H9 (cell line): ENCODE data around the gene ETV6. TPM values are rescaled to one million over a fixed set of nuclear protein-coding genes. Genes with fewer than 3 reads are reported as not detected.

Source experiments
- DNase-seq: peaks from one replicate; pipeline ENCODE4 v3.0.0-alpha.2; 2017
- H2AFZ ChIP-seq: one replicate; pipeline ENCODE4 v1.6.1; 2013; ENCODE audit warnings: mild to moderate bottlenecking, low read length, control low read depth, moderate library complexity
- H2AK5ac ChIP-seq: 2 replicates; pipeline ENCODE4 v1.6.1; 2013; ENCODE audit warnings: low read length, control low read depth, mixed read lengths; ENCODE audit not compliant: insufficient read length
- H2BK120ac ChIP-seq: one replicate; pipeline ENCODE4 v1.6.1; 2013; ENCODE audit warnings: low read depth, mild to moderate bottlenecking, low read length, control low read depth, inconsistent platforms; ENCODE audit not compliant: poor library complexity, severe bottlenecking
- H2BK12ac ChIP-seq: 2 replicates; pipeline ENCODE4 v1.6.1; 2013; ENCODE audit warnings: low read length, control low read depth, mixed read lengths, low read depth; ENCODE audit not compliant: insufficient read length
- H2BK15ac ChIP-seq: 2 replicates; pipeline ENCODE4 v1.6.1; 2013; ENCODE audit warnings: low read depth, low read length, control low read depth
- H2BK20ac ChIP-seq: one replicate; pipeline ENCODE4 v1.6.1; 2013; ENCODE audit warnings: low read depth, mild to moderate bottlenecking, low read length, control low read depth, inconsistent platforms; ENCODE audit not compliant: poor library complexity, severe bottlenecking
- H2BK5ac ChIP-seq: 2 replicates; pipeline ENCODE4 v1.6.1; 2013; ENCODE audit warnings: low read length, control low read depth, mixed read lengths; ENCODE audit not compliant: insufficient read length
- H3K14ac ChIP-seq: 2 replicates; pipeline ENCODE4 v1.6.1; 2013; ENCODE audit warnings: low read length, control low read depth; ENCODE audit not compliant: insufficient read depth
- H3K18ac ChIP-seq: 2 replicates; pipeline ENCODE4 v1.6.1; 2013; ENCODE audit warnings: low read depth, mild to moderate bottlenecking, mixed read lengths, low read length, control low read depth; ENCODE audit not compliant: insufficient read length
- H3K23ac ChIP-seq: 2 replicates; pipeline ENCODE4 v1.6.1; 2013; ENCODE audit warnings: low read length, control low read depth, mixed read lengths, low read depth; ENCODE audit not compliant: insufficient read length
- H3K23me2 ChIP-seq: 2 replicates; pipeline ENCODE4 v1.6.1; 2013; ENCODE audit warnings: low read depth, mild to moderate bottlenecking, mixed read lengths, low read length, control low read depth; ENCODE audit not compliant: insufficient read length, poor library complexity, severe bottlenecking
- H3K27ac ChIP-seq: 2 replicates; pipeline ENCODE4 v1.5.1; 2013; ENCODE audit warnings: low read length, control low read depth, mixed read lengths, low read depth; ENCODE audit not compliant: insufficient read length
- H3K27me3 ChIP-seq: 2 replicates; pipeline ENCODE4 v1.6.1; 2013; ENCODE audit warnings: low read length, control low read depth, inconsistent platforms; ENCODE audit not compliant: insufficient read depth
- H3K4ac ChIP-seq: 2 replicates; pipeline ENCODE4 v1.6.1; 2013; ENCODE audit warnings: low read depth, mild to moderate bottlenecking, control low read depth, inconsistent platforms, low read length, moderate library complexity
- H3K4me1 ChIP-seq: 2 replicates; pipeline ENCODE4 v1.6.1; 2013; ENCODE audit warnings: low read length, control low read depth, inconsistent platforms; ENCODE audit not compliant: insufficient read depth
- H3K4me2 ChIP-seq: 2 replicates; pipeline ENCODE4 v1.6.1; 2013; ENCODE audit warnings: low read length, control low read depth, mixed read lengths; ENCODE audit not compliant: insufficient read length, insufficient read depth
- H3K56ac ChIP-seq: 2 replicates; pipeline ENCODE4 v1.6.1; 2013; ENCODE audit warnings: low read depth, mild to moderate bottlenecking, mixed read lengths, low read length, control low read depth; ENCODE audit not compliant: insufficient read length
- H3K79me1 ChIP-seq: 2 replicates; pipeline ENCODE4 v1.6.1; 2013; ENCODE audit warnings: low read depth, mild to moderate bottlenecking, moderate library complexity, low read length, control low read depth, inconsistent platforms; ENCODE audit not compliant: insufficient read depth, poor library complexity, severe bottlenecking
- H3K79me2 ChIP-seq: 2 replicates; pipeline ENCODE4 v1.6.1; 2013; ENCODE audit warnings: low read length, control low read depth, inconsistent platforms; ENCODE audit not compliant: insufficient read depth
- H3K9ac ChIP-seq: 2 replicates; pipeline ENCODE4 v1.6.1; 2013; ENCODE audit warnings: low read length, control low read depth, mixed read lengths; ENCODE audit not compliant: insufficient read length; ENCODE audit errors: extremely low read depth
- H3K9me3 ChIP-seq: one replicate; pipeline ENCODE4 v1.6.1; 2013; ENCODE audit warnings: low read depth, low read length, inconsistent platforms; ENCODE audit not compliant: control insufficient read depth
- H3T11ph ChIP-seq: one replicate; pipeline ENCODE4 v1.6.1; 2013; ENCODE audit warnings: mild to moderate bottlenecking, low read length, control low read depth, inconsistent platforms
- H4K20me1 ChIP-seq: one replicate; pipeline ENCODE4 v1.6.1; 2013; ENCODE audit not compliant: control insufficient read depth, insufficient read length, insufficient read depth
- H4K5ac ChIP-seq: 2 replicates; pipeline ENCODE4 v1.6.1; 2013; ENCODE audit warnings: low read depth, mild to moderate bottlenecking, mixed read lengths, low read length, control low read depth; ENCODE audit not compliant: insufficient read length
- H4K8ac ChIP-seq: replicated peaks from 2 replicates; pipeline ENCODE4 v1.6.1; 2013; ENCODE audit warnings: low read length, control low read depth, mixed read lengths, low read depth; ENCODE audit not compliant: insufficient read length
- H4K91ac ChIP-seq: 2 replicates; pipeline ENCODE4 v1.6.1; 2013; ENCODE audit warnings: low read depth, mild to moderate bottlenecking, moderate library complexity, mixed read lengths, low read length, control low read depth; ENCODE audit not compliant: insufficient read length
- H3K27ac Mint-ChIP-seq, 3 experiments: 2 replicates in 2 of 3; 3 replicates in 1 of 3; pipeline ENCODE4 v1.8.0; 2020 to 2021; ENCODE audit warnings: mixed read lengths in 3 of 3, mild to moderate bottlenecking in 1 of 3, moderate library complexity in 1 of 3
- H3K27me3 Mint-ChIP-seq: 2 replicates; pipeline ENCODE4 v1.8.0; 2021; ENCODE audit warnings: low read depth, mild to moderate bottlenecking, moderate library complexity, mixed read lengths
- H3K36me3 Mint-ChIP-seq, 3 experiments: 2 replicates in 2 of 3; 3 replicates in 1 of 3; pipeline ENCODE4 v1.8.0; 2020 to 2021; ENCODE audit warnings: low read depth in 3 of 3, mixed read lengths in 3 of 3; ENCODE audit not compliant: insufficient read depth in 1 of 3
- H3K4me1 Mint-ChIP-seq, 2 experiments: 2 replicates each; pipeline ENCODE4 v1.8.0; 2020; ENCODE audit warnings: mixed read lengths in 2 of 2
- H3K4me3 Mint-ChIP-seq, 2 experiments: 2 replicates in 1 of 2; 3 replicates in 1 of 2; pipeline ENCODE4 v1.8.0; 2020 to 2021; ENCODE audit warnings: mild to moderate bottlenecking in 2 of 2, mixed read lengths in 2 of 2, moderate library complexity in 1 of 2
- H3K9me3 Mint-ChIP-seq, 2 experiments: 2 replicates in 1 of 2; 3 replicates in 1 of 2; pipeline ENCODE4 v1.8.0; 2020; ENCODE audit warnings: mild to moderate bottlenecking in 2 of 2, mixed read lengths in 2 of 2, moderate library complexity in 1 of 2
- CTCF ChIP-seq: fragments of 200-600 bp; sonication (generic); conservative IDR thresholded peaks from 3 replicates; pipeline ENCODE4 v1.8.0; 2021; ENCODE audit warnings: antibody characterized with exemption, mild to moderate bottlenecking
- WGBS: extraction: QIAGEN DNeasy Blood & Tissue Kit; methylation state at CpG from one replicate; pipeline ENCODE4 v1.1.7; 2013; ENCODE audit warnings: missing lambda C conversion rate, low lambda C conversion rate, mixed read lengths; ENCODE audit not compliant: insufficient read length; ENCODE audit errors: extremely low coverage; 5-methylcytosine and 5-hydroxymethylcytosine counted together
- total RNA-seq: library from RNA; stranded (reverse); gene quantifications from 2 replicates; pipeline ENCODE4 v1.2.1, GENCODE V29; 2021

ETV6 gene
- total RNA-seq, 1 experiment from 2014 or later = 28.7 TPM

- no peak for TF ChIP-seq CTCF
- Mint-ChIP-seq H3K36me3 (peaks cover 1 to 5% (median 4%) of the 10 kb centered on the region in 3 experiments; a peak in 2 of 7 replicates), H3K4me1 (peaks cover 42 to 49% of the 10 kb centered on the region in 2 experiments), H3K27me3 (no peaks in the 10 kb centered on the region; the same call in 1 of the 2 replicates), H3K4me3 (no peak overlapping the region), H3K27ac (no peak overlapping the region), H3K9me3 (no peaks in the 10 kb centered on the region)
- no peak overlapping the region for H2BK15ac ChIP-seq
- no peak overlapping the region for H3K9ac ChIP-seq
- no peak overlapping the region for H2BK20ac ChIP-seq
- H3K4ac ChIP-seq = no peak overlapping the region
- no peak overlapping the region for H3K14ac ChIP-seq
- H2AFZ ChIP-seq = no peak overlapping the region
- H3K27me3 ChIP-seq = no peaks in the 10 kb centered on the region
- no peaks in the 10 kb centered on the region for H3K79me1 ChIP-seq
- no peak overlapping the region for H2BK5ac ChIP-seq
- H4K5ac ChIP-seq = no peak overlapping the region
- no peak overlapping the region for H3K18ac ChIP-seq
- peaks cover 4% of the 10 kb centered on the region; the same call in 1 of the 2 replicates for H3K79me2 ChIP-seq
- H3K4me2 ChIP-seq = no peak overlapping the region
- H2AK5ac ChIP-seq = no peak overlapping the region
- no peak overlapping the region for H4K91ac ChIP-seq
- no peak overlapping the region for H4K8ac ChIP-seq
- DNase-seq = no peak
- H3K4me1 ChIP-seq = peaks cover 19% of the 10 kb centered on the region; the same call in 1 of the 2 replicates
- H2BK120ac ChIP-seq = no peak overlapping the region
- no peak overlapping the region for H3T11ph ChIP-seq
- WGBS = no CpG with 5 or more reads among the region's 3 CpGs
- no peak overlapping the region for H3K27ac ChIP-seq
- no peaks in the 10 kb centered on the region for H4K20me1 ChIP-seq
- H3K9me3 ChIP-seq = no peaks in the 10 kb centered on the region
- no peak overlapping the region for H3K56ac ChIP-seq
- no peak overlapping the region for H2BK12ac ChIP-seq
- H3K23ac ChIP-seq = no peak overlapping the region
- no peaks in the 10 kb centered on the region for H3K23me2 ChIP-seq
Observed at GRCh38 chr12:11664101-11664500, 14.6 kb downstream of the ETV6 start.
